HCT116 (cell line): ENCODE results near the gene TRIM9. TPM values are rescaled to one million over a fixed set of nuclear protein-coding genes. Genes with fewer than 3 reads are reported as not detected.

Experiments used
- ATAC-seq: fragments of 200-7000 bp; cut with Tn5 transposase; 2 replicates; pipeline ENCODE4 v1.9.1; 2020; ENCODE audit warnings: mild to moderate bottlenecking, moderate library complexity
- BruUV-seq: library from RNA; stranded (reverse); fragments of 400-500 nt; replicated peaks from 2 replicates; lab custom pipeline; 2021; lab: Mats Ljungman, UMichigan
- CTCF ChIA-PET: fragments of 300-600 bp; sonication (Branson Sonifier 250); formaldehyde crosslinking; loops from one replicate; lab custom pipeline; 2021; ENCODE audit warnings: antibody characterized with exemption; lab: Charles Lee
- POLR2A ChIA-PET: fragments of 300-600, 350-600 bp; sonication (Branson Sonifier 250); formaldehyde crosslinking; loops from one replicate; lab custom pipeline; 2021; ENCODE audit warnings: antibody characterized with exemption; lab: Charles Lee
- RAD21 ChIA-PET, 2 experiments: fragments of 300-600 bp; sonication (Branson Sonifier 250); formaldehyde crosslinking; loops; one replicate each; lab custom pipeline; 2023; ENCODE audit warnings: low total read pairs in 2 of 2; ENCODE audit not compliant: uncharacterized antibody in 2 of 2, unreplicated experiment in 2 of 2, low non-redundant PET in 1 of 2; lab: Charles Lee
- DNase-seq: peaks from one replicate; pipeline ENCODE4 v3.0.0-alpha.2; 2010; ENCODE audit warnings: low read depth, low spot score
- H2AFZ ChIP-seq: fragments of 200-600 bp; shearing (Covaris generic), sonication (generic); 2 replicates; pipeline ENCODE4 v1.6.1; 2017; ENCODE audit warnings: low read depth, mixed run types, mixed read lengths, antibody characterized with exemption, low read length; ENCODE audit not compliant: poor library complexity, severe bottlenecking
- H3K27ac ChIP-seq: 2 replicates; pipeline ENCODE4 v1.5.1; 2012; ENCODE audit warnings: low read depth, low read length
- H3K27me3 ChIP-seq: fragments of 200-600 bp; sonication (generic); 2 replicates; pipeline ENCODE4 v1.6.1; 2016; ENCODE audit warnings: mixed run types, low read length, mixed read lengths; ENCODE audit not compliant: insufficient read depth
- H3K36me3 ChIP-seq, 2 experiments: fragments of 200-500 bp in 1 of 2; fragments of 200-600 bp in 1 of 2; sonication (Bioruptor generic) in 1 of 2; sonication (generic) in 1 of 2; 2 replicates each; pipeline versions ENCODE4 v1.5.1 to v1.6.1; 2014 to 2016; ENCODE audit warnings: low read length in 2 of 2, inconsistent platforms in 1 of 2, mixed read lengths in 1 of 2, mixed run types in 1 of 2; ENCODE audit not compliant: insufficient read depth in 2 of 2, control insufficient read depth in 1 of 2
- H3K4me1 ChIP-seq, 2 experiments: fragments of 200-600 bp in 1 of 2; sonication (generic) in 1 of 2; 2 replicates each; pipeline versions ENCODE4 v1.5.1 to v1.6.1; 2012 to 2017; ENCODE audit warnings: low read length in 2 of 2, inconsistent platforms in 1 of 2, mild to moderate bottlenecking in 1 of 2, mixed read lengths in 1 of 2, mixed run types in 1 of 2, moderate library complexity in 1 of 2; ENCODE audit not compliant: insufficient read depth in 2 of 2, control insufficient read depth in 1 of 2
- H3K4me2 ChIP-seq: fragments of 200-600 bp; sonication (generic); 2 replicates; pipeline ENCODE4 v1.6.1; 2017; ENCODE audit warnings: mixed run types, low read length, mixed read lengths
- H3K4me3 ChIP-seq, 2 experiments: fragments of 200-600 bp in 1 of 2; sonication (generic) in 1 of 2; replicated peaks in 1 of 2; 2 replicates each; pipeline ENCODE4 v1.5.1; 2011 to 2016; ENCODE audit warnings: low read length in 2 of 2, control low read depth in 1 of 2, low read depth in 1 of 2, mild to moderate bottlenecking in 1 of 2, mixed read lengths in 1 of 2, mixed run types in 1 of 2
- H3K79me2 ChIP-seq: fragments of 200-600 bp; sonication (generic); 2 replicates; pipeline ENCODE4 v1.6.1; 2017; ENCODE audit warnings: mild to moderate bottlenecking, mixed run types, low read length, moderate library complexity, mixed read lengths; ENCODE audit not compliant: insufficient read depth
- H3K9ac ChIP-seq: fragments of 200-600 bp; sonication (generic); 2 replicates; pipeline ENCODE4 v1.6.1; 2016; ENCODE audit warnings: low read length, mixed read lengths
- H3K9me2 ChIP-seq: fragments of 200-600 bp; sonication (generic), shearing (Covaris generic); 2 replicates; pipeline ENCODE4 v1.6.1; 2017; ENCODE audit warnings: mixed run types, mild to moderate bottlenecking, moderate library complexity; ENCODE audit not compliant: insufficient read depth
- H3K9me3 ChIP-seq, 2 experiments: fragments of 200-500 bp in 1 of 2; fragments of 200-600 bp in 1 of 2; sonication (Bioruptor generic) in 1 of 2; sonication (generic) in 1 of 2; 2 replicates each; pipeline ENCODE4 v1.6.1; 2014 to 2017; ENCODE audit warnings: low read length in 2 of 2, mixed read lengths in 2 of 2, inconsistent platforms in 1 of 2, low read depth in 1 of 2, mild to moderate bottlenecking in 1 of 2, mixed run types in 1 of 2, moderate library complexity in 1 of 2; ENCODE audit not compliant: control insufficient read depth in 1 of 2, insufficient read depth in 1 of 2
- H4K20me1 ChIP-seq: fragments of 200-600 bp; sonication (generic), shearing (Covaris generic); 2 replicates; pipeline ENCODE4 v1.6.1; 2017; ENCODE audit warnings: mixed run types, mild to moderate bottlenecking, moderate library complexity; ENCODE audit not compliant: insufficient read depth
- ATF3 ChIP-seq: IDR thresholded peaks from 2 replicates; pipeline ENCODE4 v1.6.1; 2012
- CBX3 ChIP-seq: IDR thresholded peaks from 2 replicates; pipeline ENCODE4 v1.6.1; 2012; ENCODE audit warnings: low read depth
- CEBPB ChIP-seq: IDR thresholded peaks from 2 replicates; pipeline ENCODE4 v1.6.1; 2012; ENCODE audit warnings: low read depth
- CTCF ChIP-seq, 3 experiments: fragments of 200-600 bp in 1 of 3; sonication (generic) in 1 of 3; IDR thresholded peaks in 2 of 3; conservative IDR thresholded peaks in 1 of 3; 2 replicates each; pipeline ENCODE4 v1.5.1; 2012 to 2017; ENCODE audit warnings: low read depth in 2 of 3, low read length in 2 of 3, antibody characterized with exemption in 1 of 3, borderline replicate concordance in 1 of 3, control low read depth in 1 of 3, mild to moderate bottlenecking in 1 of 3, mixed read lengths in 1 of 3, mixed run types in 1 of 3, moderate library complexity in 1 of 3; ENCODE audit not compliant: insufficient read depth in 1 of 3
- EGR1 ChIP-seq: IDR thresholded peaks from 2 replicates; pipeline ENCODE4 v1.6.1; 2012; ENCODE audit warnings: low read depth
- ELF1 ChIP-seq: IDR thresholded peaks from 2 replicates; pipeline ENCODE4 v1.6.1; 2012; ENCODE audit warnings: low read depth, borderline replicate concordance
- EZH2phosphoT487 ChIP-seq: fragments of 200-600 bp; IDR thresholded peaks from 2 replicates; pipeline ENCODE4 v1.6.1; 2018; ENCODE audit warnings: antibody characterized with exemption, borderline replicate concordance
- FOSL1 ChIP-seq: IDR thresholded peaks from 2 replicates; pipeline ENCODE4 v1.6.1; 2012; ENCODE audit warnings: low read depth
- JUND ChIP-seq: IDR thresholded peaks from 2 replicates; pipeline ENCODE4 v1.6.1; 2012
- MAX ChIP-seq: IDR thresholded peaks from 2 replicates; pipeline ENCODE4 v1.6.1; 2012
- POLR2AphosphoS5 ChIP-seq: IDR thresholded peaks from 2 replicates; pipeline ENCODE4 v1.6.1; 2011; ENCODE audit warnings: mild to moderate bottlenecking, low read depth, low read length, moderate library complexity
- RAD21 ChIP-seq: IDR thresholded peaks from 2 replicates; pipeline ENCODE4 v1.6.1; 2012; ENCODE audit warnings: low read depth, mild to moderate bottlenecking
- SIN3A ChIP-seq: IDR thresholded peaks from 2 replicates; pipeline ENCODE4 v1.6.1; 2012; ENCODE audit warnings: low read depth
- SP1 ChIP-seq: IDR thresholded peaks from 2 replicates; pipeline ENCODE4 v1.6.1; 2012; ENCODE audit warnings: low read depth
- SRF ChIP-seq: IDR thresholded peaks from 2 replicates; pipeline ENCODE4 v1.6.1; 2012; ENCODE audit warnings: low read depth
- TCF7L2 ChIP-seq: IDR thresholded peaks from 2 replicates; pipeline ENCODE4 v1.7.0; 2011; ENCODE audit warnings: borderline replicate concordance, inconsistent platforms; ENCODE audit not compliant: insufficient read depth, insufficient read length; ENCODE audit errors: extremely low read depth
- YY1 ChIP-seq: IDR thresholded peaks from 2 replicates; pipeline ENCODE4 v1.6.1; 2011; ENCODE audit warnings: low read length, low read depth, moderate library complexity, mild to moderate bottlenecking; ENCODE audit not compliant: insufficient replicate concordance; ENCODE audit errors: extremely low read depth
- ZFX ChIP-seq: fragments of 450-650 bp; IDR thresholded peaks from 2 replicates; pipeline ENCODE4 v1.6.1; 2017
- ZNF274 ChIP-seq: fragments of 200-500 bp; sonication (Bioruptor generic); IDR thresholded peaks from 2 replicates; pipeline ENCODE4 v1.6.1; 2014; ENCODE audit warnings: mild to moderate bottlenecking, low read depth, low read length, inconsistent platforms
- intact Hi-C: fragments of 100-400 bp; cut with micrococcal nuclease; formaldehyde crosslinking; loops from 2 replicates; pipeline ENCODE4 v1.10.0; 2022
- total RNA-seq: library from RNA; stranded (reverse); gene quantifications from one replicate; pipeline ENCODE4 v1.2.1, GENCODE V29; 2021; ENCODE audit not compliant: unreplicated experiment

The TRIM9 gene
- total RNA-seq, 1 experiment from 2014 or later, result 4.6 TPM

- intact Hi-C loops, result no loop called here
- H3K9me3 ChIP-seq, result no peaks in the 10 kb centered on the region
- H3K36me3 ChIP-seq, result no peaks in the 10 kb centered on the region
- DNase-seq (no peak), ATAC-seq (no peak)
- H2AFZ ChIP-seq, result no peak overlapping the region
- H3K79me2 ChIP-seq, result no peaks in the 10 kb centered on the region
- H3K9ac ChIP-seq, result no peak overlapping the region
- no peaks in the 10 kb centered on the region for H3K9me2 ChIP-seq
- ChIA-PET POLR2A (no interaction called here), CTCF (no interaction called here), RAD21 (no interaction called here)
- TF ChIP-seq RAD21 (no peak), CEBPB (no peak), POLR2AphosphoS5 (no peak), TCF7L2 (no peak), ELF1 (no peak), EZH2phosphoT487 (no peak), CBX3 (no peak)
- H3K27ac ChIP-seq, result no peak overlapping the region
- H4K20me1 ChIP-seq, result no peaks in the 10 kb centered on the region
- no peaks in the 10 kb centered on the region for H3K27me3 ChIP-seq
- no TSS peak for BruUV-seq
- H3K4me2 ChIP-seq, result no peak overlapping the region
- no peaks in the 10 kb centered on the region for H3K4me1 ChIP-seq
- H3K4me3 ChIP-seq, result no peak overlapping the region
Observed at GRCh38 chr14:51028361-51028760, 66.5 kb downstream of the TRIM9 start.

GRCh38 chr14:51024377-51024776 is 70.5 kb downstream of the TRIM9 start:
- ChIA-PET POLR2A (no interaction called here), RAD21 (no interaction called here), CTCF (no interaction called here)
- BruUV-seq, result no TSS peak
- ATAC-seq, result no peak
- no peak for DNase-seq
- no peaks in the 10 kb centered on the region for H3K36me3 ChIP-seq
- H3K27me3 ChIP-seq, result no peaks in the 10 kb centered on the region
- no peak overlapping the region for H3K9ac ChIP-seq
- H3K9me2 ChIP-seq, result no peaks in the 10 kb centered on the region
- no peaks in the 10 kb centered on the region for H4K20me1 ChIP-seq
- no peak overlapping the region for H3K4me2 ChIP-seq
- H3K9me3 ChIP-seq, result no peaks in the 10 kb centered on the region
- H3K27ac ChIP-seq, result no peak overlapping the region
- H3K4me1 ChIP-seq, result no peaks in the 10 kb centered on the region
- no peak overlapping the region for H2AFZ ChIP-seq
- H3K79me2 ChIP-seq, result no peaks in the 10 kb centered on the region
- no peak overlapping the region for H3K4me3 ChIP-seq
- intact Hi-C loops, result no loop called here
- no peak for TF ChIP-seq POLR2AphosphoS5
- no peak for TF ChIP-seq CTCF (IDR thresholded peaks at IDR 0.05 in 2 of 3, conservative IDR thresholded peaks at IDR 0.05 in 1 of 3; ENCODE audit: borderline replicate concordance in 1 of 3, insufficient read depth in 1 of 3, low read depth in 2 of 3, low read length in 2 of 3)
- TF ChIP-seq SRF, result no peak
- TF ChIP-seq ZNF274, result no peak
- TF ChIP-seq JUND, result no peak
- TF ChIP-seq YY1, result no peak
- no peak for TF ChIP-seq SP1
- TF ChIP-seq RAD21, result no peak
- TF ChIP-seq ATF3, result no peak
- TF ChIP-seq MAX, result no peak
- no peak for TF ChIP-seq ELF1
- TF ChIP-seq FOSL1, result no peak
- TF ChIP-seq EGR1, result no peak
- no peak for TF ChIP-seq SIN3A
- no peak for TF ChIP-seq ZFX
